KOPT-K1 (cell line): Measurements from ENCODE around the gene TM6SF1.
"Not testable (repeated sequence)": the region's sequence is repeated elsewhere in the genome, so short reads cannot be mapped to it uniquely, and the experiment has no call there.

Experiments
- H3K27ac ChIP-seq: fragments of 200-600 bp; sonication (generic); 2 replicates; pipeline ENCODE4 v1.5.1; 2016; ENCODE audit warnings: antibody characterized with exemption, mild to moderate bottlenecking, low read depth, low read length; ENCODE audit not compliant: poor library complexity, severe bottlenecking
- H3K36me3 ChIP-seq: fragments of 200-600 bp; sonication (generic); 2 replicates; pipeline ENCODE4 v1.5.1; 2017; ENCODE audit warnings: antibody characterized with exemption, mild to moderate bottlenecking, low read length, moderate library complexity; ENCODE audit not compliant: insufficient read depth
- H3K9me3 ChIP-seq: fragments of 200-600 bp; sonication (generic); 2 replicates; pipeline ENCODE4 v1.5.1; 2017; ENCODE audit warnings: antibody characterized with exemption, low read length, mild to moderate bottlenecking; ENCODE audit not compliant: insufficient read depth, poor library complexity, severe bottlenecking

TM6SF1 gene

DNA sequence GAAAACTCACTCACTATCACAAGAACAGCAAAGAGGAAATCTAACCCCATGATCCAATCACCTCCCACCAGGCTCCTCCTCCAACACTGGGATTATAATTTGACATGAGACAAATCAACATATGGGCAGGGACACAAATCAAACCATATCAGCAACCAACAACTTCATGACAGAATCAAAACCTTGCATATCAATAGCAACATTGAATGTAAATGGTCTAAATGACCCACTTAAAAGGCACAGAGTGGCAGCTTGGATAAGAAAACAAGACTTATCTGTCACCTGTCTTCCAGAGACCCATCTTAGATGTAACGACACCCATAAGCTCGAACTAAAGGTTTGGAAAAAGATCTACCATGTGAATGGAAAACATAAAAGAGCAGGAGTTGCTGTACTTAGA, 59.4 kb downstream of the TM6SF1 start:
- no peaks in the 10 kb centered on the region for H3K36me3 ChIP-seq
- H3K9me3 ChIP-seq: peaks cover 20% of the 10 kb centered on the region
- H3K27ac ChIP-seq: no peak overlapping the region

DNA sequence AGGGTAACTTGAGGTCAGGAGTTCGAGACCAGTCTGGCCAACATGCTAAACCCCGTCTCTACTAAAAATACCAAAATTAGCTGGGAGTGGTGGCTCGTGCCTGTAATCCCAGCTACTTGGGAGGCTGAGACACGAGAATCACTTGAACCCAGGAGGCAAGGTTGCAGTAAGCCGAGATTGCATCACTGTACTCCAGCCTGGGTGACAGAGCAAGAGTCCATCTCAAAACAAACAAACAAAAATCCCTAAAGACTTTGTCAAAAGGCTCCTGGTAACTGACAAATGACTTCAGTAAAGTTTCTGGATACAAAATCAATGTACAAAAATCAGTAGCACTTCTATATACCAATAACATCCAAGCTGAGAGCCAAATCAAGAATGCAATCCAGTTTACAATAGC, 62.1 kb downstream of the TM6SF1 start:
- peaks cover 20% of the 10 kb centered on the region for H3K9me3 ChIP-seq
- not testable (repeated sequence) for H3K36me3 ChIP-seq, H3K27ac ChIP-seq

DNA sequence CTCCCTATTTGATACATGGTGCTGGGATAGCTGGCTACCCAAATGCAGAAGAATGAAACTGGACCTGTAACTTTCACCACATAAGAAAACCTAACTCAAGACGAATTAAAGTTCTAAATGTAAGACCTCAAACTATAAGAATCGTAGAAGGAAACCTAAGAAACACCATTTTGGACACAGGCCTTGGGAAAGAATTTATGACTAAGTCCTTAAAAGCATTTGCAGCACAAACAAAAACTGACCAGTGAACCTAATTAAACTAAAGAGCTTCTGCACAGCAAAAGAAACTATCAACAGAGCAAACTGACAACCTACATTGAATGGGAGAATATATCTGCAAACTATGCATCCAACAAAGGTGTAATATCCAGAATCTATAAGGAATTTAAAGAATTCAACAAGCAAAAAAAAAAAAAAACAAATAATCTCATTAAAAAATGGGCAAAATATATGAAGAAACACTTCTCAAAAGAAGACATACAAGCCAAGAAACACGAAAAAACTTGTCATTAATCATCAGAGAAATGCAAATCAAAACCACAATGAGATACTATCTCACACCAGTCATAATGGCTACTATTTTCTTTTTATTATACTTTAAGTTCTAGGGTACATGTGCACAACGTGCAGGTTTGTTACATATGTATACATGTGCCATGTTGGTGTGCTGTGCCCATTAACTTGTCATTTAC, 63.2 kb downstream of the TM6SF1 start:
- H3K9me3 ChIP-seq: peaks cover 20% of the 10 kb centered on the region
- no peaks in the 10 kb centered on the region for H3K36me3 ChIP-seq
- no peak overlapping the region for H3K27ac ChIP-seq

DNA sequence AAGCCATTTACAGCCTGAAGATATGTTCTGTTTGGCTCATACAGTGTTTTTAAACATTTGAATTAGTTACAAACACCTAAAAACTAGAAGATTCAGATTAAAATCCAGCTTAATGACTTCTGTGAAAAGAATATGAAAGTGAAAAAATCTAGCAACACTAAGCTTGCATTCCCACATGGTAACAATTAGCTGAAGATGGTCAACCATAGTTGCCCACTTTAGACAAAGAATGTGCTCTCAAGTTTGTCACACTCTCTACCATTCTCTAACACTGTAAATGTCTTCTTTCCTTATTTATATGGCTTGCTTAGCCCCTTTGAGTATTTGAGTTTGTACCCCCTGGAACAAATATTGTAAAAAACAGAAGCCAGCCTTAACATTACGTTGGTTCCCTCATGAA, 67.4 kb downstream of the TM6SF1 start:
- H3K27ac ChIP-seq: no peak overlapping the region
- H3K9me3 ChIP-seq: no peaks in the 10 kb centered on the region
- H3K36me3 ChIP-seq: no peaks in the 10 kb centered on the region

DNA sequence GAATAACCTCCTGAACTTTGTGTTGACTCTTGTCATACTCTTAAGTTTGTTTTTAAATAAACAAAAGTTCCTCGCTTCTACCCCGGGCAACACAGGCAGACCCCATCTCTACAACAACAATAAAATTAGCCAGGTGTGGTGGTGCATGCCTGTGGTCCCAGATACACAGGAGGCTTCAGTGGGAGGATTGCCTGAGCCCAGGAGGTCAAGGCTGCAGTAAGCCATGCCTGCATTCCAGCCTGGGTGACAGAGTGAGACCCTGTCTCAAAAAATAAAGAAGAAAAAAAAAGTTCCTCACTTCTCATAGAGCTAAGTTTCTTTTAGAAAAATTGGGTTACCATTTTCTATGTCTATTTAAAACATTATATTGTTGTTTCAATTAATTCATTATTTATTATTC, 70.9 kb downstream of the TM6SF1 start:
- Histone ChIP-seq H3K27ac (no peak overlapping the region), H3K9me3 (no peaks in the 10 kb centered on the region), H3K36me3 (no peaks in the 10 kb centered on the region)

DNA sequence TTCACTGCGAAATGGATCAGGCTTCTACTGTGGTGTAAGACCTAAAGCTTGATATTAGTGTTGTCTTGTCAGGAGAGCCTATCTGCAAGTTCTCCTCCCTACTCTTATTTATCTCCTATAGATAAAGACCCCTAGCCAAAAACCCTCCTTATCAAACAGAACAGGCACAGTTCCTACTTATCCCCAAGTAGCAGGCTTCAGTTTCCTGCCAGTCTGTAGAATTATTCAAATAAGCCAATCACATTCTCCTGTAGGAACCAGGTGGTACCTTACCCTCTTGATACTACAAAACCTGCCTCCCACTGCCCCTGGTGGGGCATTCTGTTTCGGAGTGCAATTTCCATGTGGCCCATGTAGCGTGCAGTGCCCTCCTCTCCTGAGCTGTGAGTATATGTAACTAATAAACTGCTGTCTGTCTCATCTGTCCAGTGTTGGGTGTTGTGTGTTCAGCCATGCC, 71.5 kb downstream of the TM6SF1 start:
- Histone ChIP-seq H3K9me3 (no peaks in the 10 kb centered on the region), H3K27ac (no peak overlapping the region), H3K36me3 (no peaks in the 10 kb centered on the region)

- Histone ChIP-seq H3K27ac (no peak overlapping the region), H3K9me3 (no peaks in the 10 kb centered on the region), H3K36me3 (no peaks in the 10 kb centered on the region; the same call in 1 of the 2 replicates)
Observed at GRCh38 chr15:83185561-83185960, 78.1 kb downstream of the TM6SF1 start.
